DND-41 (cell line): ENCODE results near the gene IFI30.

Experiments used
- EZH2 ChIP-seq: IDR thresholded peaks from 3 replicates; pipeline ENCODE4 v1.6.1; 2012; ENCODE audit warnings: borderline replicate concordance, low read depth, mild to moderate bottlenecking, moderate library complexity, low read length, inconsistent platforms; ENCODE audit not compliant: severe bottlenecking
- TF ChIP-seq, protein P1 (sequence below): IDR thresholded peaks from 2 replicates; pipeline ENCODE4 v1.5.1; 2012; ENCODE audit warnings: borderline replicate concordance, low read length, moderate library complexity, mild to moderate bottlenecking; ENCODE audit not compliant: poor library complexity, severe bottlenecking; ENCODE audit errors: extremely low read depth

DNA sequence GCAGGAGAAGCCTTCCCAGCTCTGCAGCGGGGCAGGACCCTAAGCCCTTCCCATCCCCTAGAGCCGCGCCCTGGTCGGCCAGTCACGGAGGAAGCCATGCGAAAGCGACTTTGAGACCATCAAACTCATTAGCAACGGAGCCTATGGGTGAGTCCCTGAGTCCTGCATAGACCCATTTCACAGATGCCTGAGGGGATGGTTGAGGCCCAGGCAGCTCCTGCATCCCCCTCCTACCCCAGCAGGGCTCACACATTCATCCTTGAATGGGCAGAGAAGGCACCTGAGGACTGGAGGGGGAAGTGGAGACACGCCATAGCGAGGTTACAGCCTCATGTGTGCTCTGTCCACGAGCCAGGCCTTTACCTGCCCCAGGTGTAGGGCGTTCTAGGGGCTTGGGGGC is 44.8 kb upstream of the IFI30 start:
- TF ChIP-seq, protein P1, sequence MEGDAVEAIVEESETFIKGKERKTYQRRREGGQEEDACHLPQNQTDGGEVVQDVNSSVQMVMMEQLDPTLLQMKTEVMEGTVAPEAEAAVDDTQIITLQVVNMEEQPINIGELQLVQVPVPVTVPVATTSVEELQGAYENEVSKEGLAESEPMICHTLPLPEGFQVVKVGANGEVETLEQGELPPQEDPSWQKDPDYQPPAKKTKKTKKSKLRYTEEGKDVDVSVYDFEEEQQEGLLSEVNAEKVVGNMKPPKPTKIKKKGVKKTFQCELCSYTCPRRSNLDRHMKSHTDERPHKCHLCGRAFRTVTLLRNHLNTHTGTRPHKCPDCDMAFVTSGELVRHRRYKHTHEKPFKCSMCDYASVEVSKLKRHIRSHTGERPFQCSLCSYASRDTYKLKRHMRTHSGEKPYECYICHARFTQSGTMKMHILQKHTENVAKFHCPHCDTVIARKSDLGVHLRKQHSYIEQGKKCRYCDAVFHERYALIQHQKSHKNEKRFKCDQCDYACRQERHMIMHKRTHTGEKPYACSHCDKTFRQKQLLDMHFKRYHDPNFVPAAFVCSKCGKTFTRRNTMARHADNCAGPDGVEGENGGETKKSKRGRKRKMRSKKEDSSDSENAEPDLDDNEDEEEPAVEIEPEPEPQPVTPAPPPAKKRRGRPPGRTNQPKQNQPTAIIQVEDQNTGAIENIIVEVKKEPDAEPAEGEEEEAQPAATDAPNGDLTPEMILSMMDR: no peak
- TF ChIP-seq EZH2: no peak
